ENCODE measurements around the gene ITPR2.

Gene ITPR2

GRCh38 chr12:26416550-26416949 is 416.4 kb downstream of the ITPR2 start:
- no peak overlapping the region for H3K9ac ChIP-seq (ENCODE audit: low read depth, low read length)
- H3K9me3 ChIP-seq (ENCODE audit: control insufficient read depth, insufficient read depth, low read length), result no peaks in the 10 kb centered on the region
- no peaks in the 10 kb centered on the region for H3K4me1 ChIP-seq (ENCODE audit: insufficient read depth, low read length)
- H3K36me3 ChIP-seq (ENCODE audit: insufficient read depth, low read length), result peaks cover 2% of the 10 kb centered on the region; the same call in 1 of the 2 replicates

- no peaks in the 10 kb centered on the region for H3K4me1 ChIP-seq (ENCODE audit: insufficient read depth, low read length)
- H3K9me3 ChIP-seq (ENCODE audit: control insufficient read depth, insufficient read depth, low read length), result no peaks in the 10 kb centered on the region
- H3K36me3 ChIP-seq (ENCODE audit: insufficient read depth, low read length), result peaks cover 6% of the 10 kb centered on the region; the same call in 1 of the 2 replicates
- no peak overlapping the region for H3K9ac ChIP-seq (ENCODE audit: low read depth, low read length)
Observed at GRCh38 chr12:26410689-26411088, 422.3 kb downstream of the ITPR2 start.

GRCh38 chr12:26406813-26407212 is 426.2 kb downstream of the ITPR2 start:
- no peaks in the 10 kb centered on the region for H3K4me1 ChIP-seq (ENCODE audit: insufficient read depth, low read length)
- H3K36me3 ChIP-seq (ENCODE audit: insufficient read depth, low read length), result peaks cover 6% of the 10 kb centered on the region; the same call in 1 of the 2 replicates
- H3K9ac ChIP-seq (ENCODE audit: low read depth, low read length), result no peak overlapping the region

GRCh38 chr12:26406391-26406790 is 426.6 kb downstream of the ITPR2 start:
- no peak overlapping the region for H3K9ac ChIP-seq (ENCODE audit: low read depth, low read length)
- H3K36me3 ChIP-seq (ENCODE audit: insufficient read depth, low read length), result peaks cover 6% of the 10 kb centered on the region; the same call in 1 of the 2 replicates
- H3K9me3 ChIP-seq (ENCODE audit: control insufficient read depth, insufficient read depth, low read length), result no peaks in the 10 kb centered on the region

More at GRCh38 chr12:26406813-26407212, 426.2 kb downstream of the ITPR2 start:
- H3K9me3 ChIP-seq (ENCODE audit: control insufficient read depth, insufficient read depth, low read length), result no peaks in the 10 kb centered on the region

GRCh38 chr12:26403601-26404000 is 429.4 kb downstream of the ITPR2 start:
- H3K4me1 ChIP-seq (ENCODE audit: insufficient read depth, low read length), result no peaks in the 10 kb centered on the region
- no peak overlapping the region for H3K9ac ChIP-seq (ENCODE audit: low read depth, low read length)
- H3K36me3 ChIP-seq (ENCODE audit: insufficient read depth, low read length), result peaks cover 3% of the 10 kb centered on the region; the same call in 1 of the 2 replicates
- no peaks in the 10 kb centered on the region for H3K9me3 ChIP-seq (ENCODE audit: control insufficient read depth, insufficient read depth, low read length)

More at GRCh38 chr12:26406391-26406790, 426.6 kb downstream of the ITPR2 start:
- no peaks in the 10 kb centered on the region for H3K4me1 ChIP-seq (ENCODE audit: insufficient read depth, low read length)

GRCh38 chr12:26402648-26403047 is 430.3 kb downstream of the ITPR2 start:
- no peaks in the 10 kb centered on the region for H3K9me3 ChIP-seq (ENCODE audit: control insufficient read depth, insufficient read depth, low read length)
- peaks cover 3% of the 10 kb centered on the region; the same call in 1 of the 2 replicates for H3K36me3 ChIP-seq (ENCODE audit: insufficient read depth, low read length)
- no peaks in the 10 kb centered on the region for H3K4me1 ChIP-seq (ENCODE audit: insufficient read depth, low read length)
- H3K9ac ChIP-seq (ENCODE audit: low read depth, low read length), result no peak overlapping the region

GRCh38 chr12:26401874-26402273 is 431.1 kb downstream of the ITPR2 start:
- H3K9ac ChIP-seq (ENCODE audit: low read depth, low read length), result no peak overlapping the region
- H3K9me3 ChIP-seq (ENCODE audit: control insufficient read depth, insufficient read depth, low read length), result no peaks in the 10 kb centered on the region
- H3K36me3 ChIP-seq (ENCODE audit: insufficient read depth, low read length), result no peaks in the 10 kb centered on the region; the same call in 1 of the 2 replicates
- no peaks in the 10 kb centered on the region for H3K4me1 ChIP-seq (ENCODE audit: insufficient read depth, low read length)

- Histone ChIP-seq H3K9ac (ENCODE audit: low read depth, low read length) (no peak overlapping the region), H3K9me3 (ENCODE audit: control insufficient read depth, insufficient read depth, low read length) (no peaks in the 10 kb centered on the region), H3K4me1 (ENCODE audit: insufficient read depth, low read length) (no peaks in the 10 kb centered on the region), H3K36me3 (ENCODE audit: insufficient read depth, low read length) (no peaks in the 10 kb centered on the region; the same call in 1 of the 2 replicates)
Observed at GRCh38 chr12:26400627-26401026, 432.4 kb downstream of the ITPR2 start.

GRCh38 chr12:26399381-26399780 is 433.6 kb downstream of the ITPR2 start:
- Histone ChIP-seq H3K9me3 (ENCODE audit: control insufficient read depth, insufficient read depth, low read length) (no peaks in the 10 kb centered on the region), H3K9ac (ENCODE audit: low read depth, low read length) (no peak overlapping the region), H3K36me3 (ENCODE audit: insufficient read depth, low read length) (peaks cover 4% of the 10 kb centered on the region; the same call in 1 of the 2 replicates), H3K4me1 (ENCODE audit: insufficient read depth, low read length) (no peaks in the 10 kb centered on the region)

- Histone ChIP-seq H3K4me1 (ENCODE audit: insufficient read depth, low read length) (no peaks in the 10 kb centered on the region), H3K36me3 (ENCODE audit: insufficient read depth, low read length) (peaks cover 7% of the 10 kb centered on the region; the same call in 1 of the 2 replicates), H3K9me3 (ENCODE audit: control insufficient read depth, insufficient read depth, low read length) (no peaks in the 10 kb centered on the region), H3K9ac (ENCODE audit: low read depth, low read length) (no peak overlapping the region)
Observed at GRCh38 chr12:26396402-26396801, 436.6 kb downstream of the ITPR2 start.

- Histone ChIP-seq H3K4me1 (ENCODE audit: insufficient read depth, low read length) (no peaks in the 10 kb centered on the region), H3K36me3 (ENCODE audit: insufficient read depth, low read length) (peaks cover 9% of the 10 kb centered on the region; the same call in 1 of the 2 replicates), H3K9me3 (ENCODE audit: control insufficient read depth, insufficient read depth, low read length) (no peaks in the 10 kb centered on the region), H3K9ac (ENCODE audit: low read depth, low read length) (no peak overlapping the region)
Observed at GRCh38 chr12:26389343-26389742, 443.7 kb downstream of the ITPR2 start.

GRCh38 chr12:26384536-26384935 is 448.5 kb downstream of the ITPR2 start:
- Histone ChIP-seq H3K9me3 (ENCODE audit: control insufficient read depth, insufficient read depth, low read length) (no peaks in the 10 kb centered on the region), H3K4me1 (ENCODE audit: insufficient read depth, low read length) (no peaks in the 10 kb centered on the region), H3K36me3 (ENCODE audit: insufficient read depth, low read length) (peaks cover 10% of the 10 kb centered on the region; the same call in 1 of the 2 replicates), H3K9ac (ENCODE audit: low read depth, low read length) (no peak overlapping the region)

- Histone ChIP-seq H3K36me3 (ENCODE audit: insufficient read depth, low read length) (peaks cover 10% of the 10 kb centered on the region; the same call in 1 of the 2 replicates), H3K9me3 (ENCODE audit: control insufficient read depth, insufficient read depth, low read length) (no peaks in the 10 kb centered on the region), H3K9ac (ENCODE audit: low read depth, low read length) (no peak overlapping the region), H3K4me1 (ENCODE audit: insufficient read depth, low read length) (no peaks in the 10 kb centered on the region)
Observed at GRCh38 chr12:26383041-26383440, 450.0 kb downstream of the ITPR2 start.

- H3K9me3 ChIP-seq (ENCODE audit: control insufficient read depth, insufficient read depth, low read length), result no peaks in the 10 kb centered on the region
- no peak overlapping the region for H3K9ac ChIP-seq (ENCODE audit: low read depth, low read length)
- H3K4me1 ChIP-seq (ENCODE audit: insufficient read depth, low read length), result no peaks in the 10 kb centered on the region
- peaks cover 7% of the 10 kb centered on the region; the same call in 1 of the 2 replicates for H3K36me3 ChIP-seq (ENCODE audit: insufficient read depth, low read length)
Observed at GRCh38 chr12:26380897-26381296, 452.1 kb downstream of the ITPR2 start.

GRCh38 chr12:26379777-26380467 is 453.1 kb downstream of the ITPR2 start:
- no peaks in the 10 kb centered on the region for H3K9me3 ChIP-seq (ENCODE audit: control insufficient read depth, insufficient read depth, low read length)

More at GRCh38 chr12:26379777-26380467, 453.1 kb downstream of the ITPR2 start:
- H3K36me3 ChIP-seq (ENCODE audit: insufficient read depth, low read length), result peaks cover 3% of the 10 kb centered on the region; the same call in 1 of the 2 replicates
- no peaks in the 10 kb centered on the region for H3K4me1 ChIP-seq (ENCODE audit: insufficient read depth, low read length)
- no peak overlapping the region for H3K9ac ChIP-seq (ENCODE audit: low read depth, low read length)
